ENCODE data around the gene PCDHGA12. TPM values are rescaled to one million over a fixed set of nuclear protein-coding genes. Genes with fewer than 3 reads are reported as not detected.
A peak's percentile ranks its signal among the peaks of the same experiment; 100 is the strongest.

PCDHGA12 gene
- 0.11 and 0.52 TPM in 2 replicates for total RNA-seq (2014; rRNA removed)
- percentile 70 among the genes with signal in this experiment for Bru-seq, nascent RNA
- BruChase-seq, experiment 1, labeled RNA remaining after a 6-hour chase = percentile 65 among the genes with signal in this experiment
- percentile 84 among the genes with signal in this experiment for BruChase-seq, experiment 2, labeled RNA remaining after a 2-hour chase
- long read RNA-seq = 0 reads

- Histone ChIP-seq H4K20me1 (ENCODE audit: low read length) (no peaks in the 10 kb centered on the region), H2AFZ (ENCODE audit: low read length) (no peak within 1 kb of the TSS), H3F3A (ENCODE audit: low read length, unreplicated experiment) (no peaks in the 10 kb centered on the region), H3K4me2 (ENCODE audit: low read length) (no peak within 1 kb of the TSS), H3K4me1 (ENCODE audit: insufficient read depth, low read length) (no peaks in the 10 kb centered on the region), H3K9me2 (replicated peaks; ENCODE audit: low read length) (no peaks in the 10 kb centered on the region), H3K36me3 (ENCODE audit: low read depth, low read length) (no peaks in the 10 kb centered on the region), H3K4me3 (ENCODE audit: low read length) (no peak within 1 kb of the TSS), H3K79me2 (ENCODE audit: low read length) (no peaks in the 10 kb centered on the region), H3K9ac (ENCODE audit: low read length) (no peak within 1 kb of the TSS), H3K27ac (ENCODE audit: low read length) (no peak within 1 kb of the TSS), H3K9me3 (ENCODE audit: low read length) (0 out of 2 replicates have a peak, but pooled peaks cover 4% of the 10 kb centered on the region), H3K27me3 (ENCODE audit: low read length) (no peaks in the 10 kb centered on the region)
- ATAC-seq = no peak
- ChIA-PET CTCF (no interaction called here), POLR2A (ENCODE audit: unreplicated experiment) (interaction anchor here (0.6 kb wide), 1 partner anchor 42 kb away, joined by 10 read pairs; no protein-coding TSS in a partner anchor)
- TF ChIP-seq EZH2 (IDR thresholded peaks at IDR 0.05; ENCODE audit: low read length, unreplicated experiment) (no peak), EZH2phosphoT487 (IDR thresholded peaks at IDR 0.05; ENCODE audit: borderline replicate concordance, low read length) (no peak), CTCF (conservative IDR thresholded peaks at IDR 0.05; ENCODE audit: low read depth, low read length) (no peak)
- no peak for DNase-seq
- BruUV-seq (replicated peaks) = no TSS peak
- intact Hi-C loops (cut with micrococcal nuclease) = no loop called here
Observed at GRCh38 chr5:141430332-141431113, at the start of gene PCDHGA12. Gene PCDHGA12, plus strand, starts transcription at chr5:141430507. Its CDS starts 253 bp downstream, at chr5:141430760.

- ATAC-seq (no peak), DNase-seq (no peak)
- H3K27ac ChIP-seq (ENCODE audit: low read length) = no peak within 1 kb of the TSS
- H3K9me3 ChIP-seq (ENCODE audit: low read length) = 0 out of 2 replicates have a peak, but pooled peaks cover 3% of the 10 kb centered on the region
- no peaks in the 10 kb centered on the region for H4K20me1 ChIP-seq (ENCODE audit: low read length)
- H3K9ac ChIP-seq (ENCODE audit: low read length) = no peak within 1 kb of the TSS
- no peak within 1 kb of the TSS for H3K4me2 ChIP-seq (ENCODE audit: low read length)
- H2AFZ ChIP-seq (ENCODE audit: low read length) = no peak within 1 kb of the TSS
- H3F3A ChIP-seq (ENCODE audit: low read length, unreplicated experiment) = no peaks in the 10 kb centered on the region
- intact Hi-C loops (cut with micrococcal nuclease) = no loop called here
- POLR2A ChIA-PET (ENCODE audit: unreplicated experiment) = no interaction called here
- no peaks in the 10 kb centered on the region for H3K4me1 ChIP-seq (ENCODE audit: insufficient read depth, low read length)
- H3K9me2 ChIP-seq (replicated peaks; ENCODE audit: low read length) = no peaks in the 10 kb centered on the region
- H3K79me2 ChIP-seq (ENCODE audit: low read length) = no peaks in the 10 kb centered on the region
- CTCF ChIA-PET = no interaction called here
- TF ChIP-seq EZH2 (IDR thresholded peaks at IDR 0.05; ENCODE audit: low read length, unreplicated experiment) (no peak), EZH2phosphoT487 (IDR thresholded peaks at IDR 0.05; ENCODE audit: borderline replicate concordance, low read length) (no peak), CTCF (conservative IDR thresholded peaks at IDR 0.05; ENCODE audit: low read depth, low read length) (no peak)
- BruUV-seq (replicated peaks) = no TSS peak
- H3K27me3 ChIP-seq (ENCODE audit: low read length) = no peaks in the 10 kb centered on the region
- H3K36me3 ChIP-seq (ENCODE audit: low read depth, low read length) = no peaks in the 10 kb centered on the region
- H3K4me3 ChIP-seq (ENCODE audit: low read length) = no peak within 1 kb of the TSS
Observed at GRCh38 chr5:141382469-141383294, 47.6 kb upstream of the PCDHGA12 start, which contains the start of gene PCDHGA7. Gene PCDHGA7, plus strand, starts transcription at chr5:141382742. Its CDS starts 158 bp downstream, at chr5:141382900.

Measured in PC-3 (cell line).